Adipocyte (in vitro differentiated cells): ENCODE measurements around the gene TCTN2.

Experiments
- DNase-seq: peaks from one replicate; pipeline ENCODE4 v3.0.0-alpha.2; 2015; ENCODE audit warnings: low read depth
- H3K27me3 ChIP-seq: replicated peaks from 2 replicates; pipeline ENCODE4 v1.7.0; 2013; ENCODE audit warnings: mild to moderate bottlenecking, low read length, moderate library complexity; ENCODE audit not compliant: control insufficient read depth, insufficient read depth
- H3K36me3 ChIP-seq: 2 replicates; pipeline ENCODE4 v1.7.0; 2013; ENCODE audit warnings: low read length, mild to moderate bottlenecking, moderate library complexity; ENCODE audit not compliant: control insufficient read depth, insufficient read depth, severe bottlenecking
- H3K4me1 ChIP-seq: 2 replicates; pipeline ENCODE4 v1.7.0; 2013; ENCODE audit warnings: mild to moderate bottlenecking, low read length, moderate library complexity; ENCODE audit not compliant: control insufficient read depth, insufficient read depth
- H3K4me3 ChIP-seq: 2 replicates; pipeline ENCODE4 v1.7.0; 2013; ENCODE audit warnings: mild to moderate bottlenecking, low read length, moderate library complexity
- H3K9ac ChIP-seq: 2 replicates; pipeline ENCODE4 v1.7.0; 2013; ENCODE audit warnings: mild to moderate bottlenecking, low read length, moderate library complexity
- H3K9me3 ChIP-seq: 2 replicates; pipeline ENCODE4 v1.7.0; 2013; ENCODE audit warnings: mild to moderate bottlenecking, low read length, moderate library complexity; ENCODE audit not compliant: control insufficient read depth

Gene TCTN2

GRCh38 chr12:123670882-123671728 is at the start of gene TCTN2:
TSS of gene TCTN2 (plus strand) at chr12:123671113. CDS start at chr12:123671241, 128 bp downstream.
- Histone ChIP-seq H3K4me1 (peaks cover 7% of the 10 kb centered on the region), H3K9ac (peak within 1 kb of the TSS; percentile 87), H3K27me3 (no peaks in the 10 kb centered on the region), H3K9me3 (no peaks in the 10 kb centered on the region), H3K36me3 (peaks cover 8% of the 10 kb centered on the region), H3K4me3 (peak within 1 kb of the TSS; percentile 91)
- peak; percentile 98 for DNase-seq

DNA sequence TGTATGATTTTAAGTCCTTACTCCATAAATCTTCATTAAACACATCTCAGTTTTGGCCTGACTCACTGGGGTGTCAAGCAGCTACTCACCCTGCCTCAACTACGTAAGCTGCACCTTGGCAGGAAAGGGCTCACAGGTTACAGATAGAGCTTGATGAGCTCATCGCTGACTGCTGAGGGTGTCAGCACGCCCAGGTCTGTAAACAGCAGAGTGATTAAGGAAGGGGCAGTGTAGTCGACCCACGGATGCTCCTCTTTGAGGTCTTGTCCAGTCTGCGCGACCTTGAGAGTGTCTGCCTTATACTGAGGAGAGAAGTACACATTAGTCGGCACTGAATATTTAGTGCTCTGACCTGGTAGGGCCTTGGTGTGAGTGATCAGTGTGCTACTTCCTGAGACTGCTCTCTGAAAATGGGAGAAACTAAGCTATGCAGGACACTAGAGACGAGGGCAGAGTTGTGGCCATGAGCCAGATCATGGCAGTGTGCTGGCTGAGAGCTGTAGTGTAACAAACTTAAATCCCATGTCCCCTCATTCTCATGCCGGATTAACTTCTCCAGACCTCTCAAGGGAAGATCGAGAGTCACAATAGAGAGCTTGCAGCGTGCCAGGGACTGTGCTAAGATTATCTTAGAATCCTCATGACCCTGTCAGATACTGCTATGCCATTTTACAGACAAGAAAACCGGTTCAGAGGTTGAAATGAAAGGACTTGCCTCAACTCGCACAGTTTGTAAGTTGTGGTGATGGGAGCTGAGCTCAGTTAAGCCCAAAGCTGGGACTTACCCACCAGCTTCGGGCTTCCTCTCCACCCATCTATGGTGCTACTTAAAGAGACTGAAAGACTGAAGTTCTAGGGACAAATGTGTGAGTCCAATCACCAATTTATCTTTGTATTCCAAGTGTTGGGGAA is 49.0 kb upstream of the TCTN2 start:
- Histone ChIP-seq H3K36me3 (peaks cover 90% of the 10 kb centered on the region), H3K4me1 (no peaks in the 10 kb centered on the region), H3K9ac (no peak overlapping the region), H3K4me3 (no peak overlapping the region), H3K9me3 (no peaks in the 10 kb centered on the region), H3K27me3 (no peaks in the 10 kb centered on the region)
- no peak for DNase-seq

- peak; percentile 98 for DNase-seq
- Histone ChIP-seq H3K27me3 (no peaks in the 10 kb centered on the region), H3K36me3 (peaks cover 26% of the 10 kb centered on the region), H3K4me3 (peak within 1 kb of the TSS; percentile 100), H3K9me3 (no peaks in the 10 kb centered on the region), H3K4me1 (peaks cover 13% of the 10 kb centered on the region), H3K9ac (peak within 1 kb of the TSS; percentile 99)
Measured at GRCh38 chr12:123633379-123634141, 37.4 kb upstream of the TCTN2 start, which contains the start of the genes EIF2B1 and GTF2H3. TSS of gene EIF2B1 (minus strand) at chr12:123633686. CDS start at chr12:123633557, 129 bp downstream. TSS of gene GTF2H3 (plus strand) at chr12:123633829. CDS start at chr12:123633860, 31 bp downstream.

GRCh38 chr12:123634142-123634561 is 36.8 kb upstream of the TCTN2 start:
- no peak for DNase-seq
- H3K9ac ChIP-seq: peak overlapping the region; percentile 99
- H3K4me3 ChIP-seq: peak overlapping the region; percentile 100
- peaks cover 13% of the 10 kb centered on the region for H3K4me1 ChIP-seq
- no peaks in the 10 kb centered on the region for H3K9me3 ChIP-seq
- peaks cover 20% of the 10 kb centered on the region for H3K36me3 ChIP-seq
- no peaks in the 10 kb centered on the region for H3K27me3 ChIP-seq

- Histone ChIP-seq H3K9me3 (no peaks in the 10 kb centered on the region), H3K27me3 (no peaks in the 10 kb centered on the region), H3K36me3 (peaks cover 54% of the 10 kb centered on the region), H3K4me3 (no peak overlapping the region), H3K4me1 (peaks cover 3% of the 10 kb centered on the region), H3K9ac (no peak overlapping the region)
- DNase-seq: no peak
Measured at GRCh38 chr12:123643911-123644310, 27.0 kb upstream of the TCTN2 start.

DNA sequence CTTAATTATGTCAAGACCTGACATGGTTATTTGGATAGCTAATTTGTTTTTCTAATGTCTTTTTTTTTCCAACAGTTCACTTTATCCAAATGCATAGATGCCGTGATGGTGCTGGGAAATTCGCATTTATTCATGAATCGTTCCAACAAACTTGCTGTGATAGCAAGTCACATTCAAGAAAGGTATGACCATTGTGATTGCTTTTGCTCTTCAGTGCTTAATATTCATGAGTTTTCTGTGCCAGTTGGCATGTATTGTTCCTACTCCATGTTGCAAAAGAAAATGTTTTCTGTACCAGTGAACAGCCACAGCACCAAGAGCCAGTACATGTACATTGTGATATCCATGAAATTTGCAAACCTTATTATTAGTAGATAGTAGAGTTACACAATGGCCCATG is 25.5 kb upstream of the TCTN2 start:
- peaks cover 12% of the 10 kb centered on the region for H3K4me1 ChIP-seq
- H3K9ac ChIP-seq: no peak overlapping the region
- H3K9me3 ChIP-seq: no peaks in the 10 kb centered on the region
- no peak for DNase-seq
- no peak overlapping the region for H3K4me3 ChIP-seq
- no peaks in the 10 kb centered on the region for H3K27me3 ChIP-seq
- peaks cover 59% of the 10 kb centered on the region for H3K36me3 ChIP-seq

DNA sequence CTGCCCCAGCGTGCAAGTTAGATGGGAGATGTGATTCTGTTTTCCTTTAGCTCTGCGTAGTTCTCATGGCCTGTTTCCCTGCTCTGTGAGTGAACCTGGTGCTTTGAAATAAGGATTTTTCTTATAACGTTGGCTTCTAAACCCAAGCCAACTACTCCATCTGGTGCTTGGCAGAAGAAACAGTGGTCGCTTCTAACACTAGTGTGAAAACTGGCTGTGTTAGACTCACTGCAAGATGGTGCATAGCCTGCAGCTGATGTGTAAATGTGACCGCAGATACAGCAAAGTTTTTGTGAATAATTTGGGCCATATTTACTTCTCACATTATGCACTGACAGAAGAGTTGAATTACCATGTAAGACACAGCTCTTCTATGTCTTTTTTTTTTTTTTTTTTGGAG is 25.0 kb upstream of the TCTN2 start:
- Histone ChIP-seq H3K9ac (no peak overlapping the region), H3K4me1 (peaks cover 12% of the 10 kb centered on the region), H3K9me3 (no peaks in the 10 kb centered on the region), H3K4me3 (no peak overlapping the region), H3K36me3 (peaks cover 64% of the 10 kb centered on the region), H3K27me3 (no peaks in the 10 kb centered on the region)
- no peak for DNase-seq

- Histone ChIP-seq H3K4me3 (no peak overlapping the region), H3K36me3 (peaks cover 69% of the 10 kb centered on the region), H3K9me3 (no peaks in the 10 kb centered on the region), H3K27me3 (no peaks in the 10 kb centered on the region), H3K4me1 (peaks cover 12% of the 10 kb centered on the region), H3K9ac (no peak overlapping the region)
- no peak for DNase-seq
Measured at GRCh38 chr12:123648401-123648800, 22.5 kb upstream of the TCTN2 start.

GRCh38 chr12:123654129-123654701 is 16.7 kb upstream of the TCTN2 start:
- DNase-seq: no peak
- peaks cover 68% of the 10 kb centered on the region for H3K36me3 ChIP-seq
- no peak overlapping the region for H3K9ac ChIP-seq
- H3K27me3 ChIP-seq: no peaks in the 10 kb centered on the region
- H3K4me1 ChIP-seq: peaks cover 14% of the 10 kb centered on the region
- H3K9me3 ChIP-seq: no peaks in the 10 kb centered on the region
- H3K4me3 ChIP-seq: no peak overlapping the region

DNA sequence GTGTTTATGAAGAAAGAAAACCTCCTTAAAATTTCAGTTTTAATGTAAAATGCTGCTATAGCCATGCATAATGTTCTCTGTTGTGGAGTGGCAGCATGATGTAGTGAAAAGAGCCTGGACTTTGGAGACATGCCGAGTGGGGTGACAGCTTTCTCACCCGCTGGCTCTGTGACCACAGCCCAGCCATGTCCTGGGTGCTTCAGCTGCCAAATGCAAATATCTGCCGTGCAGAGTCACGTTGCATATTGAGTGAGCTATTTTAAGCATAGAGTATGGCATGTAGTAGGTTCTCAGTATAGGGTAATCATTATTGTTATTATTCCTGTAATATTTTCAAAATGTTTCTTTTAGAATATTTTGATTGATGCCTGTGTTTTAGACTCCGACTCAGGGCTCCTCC is 15.5 kb upstream of the TCTN2 start:
- H3K9me3 ChIP-seq: no peaks in the 10 kb centered on the region
- peaks cover 60% of the 10 kb centered on the region for H3K36me3 ChIP-seq
- no peak for DNase-seq
- H3K4me1 ChIP-seq: peaks cover 18% of the 10 kb centered on the region
- H3K27me3 ChIP-seq: no peaks in the 10 kb centered on the region
- no peak overlapping the region for H3K4me3 ChIP-seq
- H3K9ac ChIP-seq: no peak overlapping the region
